GM12864 (cell line): ENCODE data around the gene ARFGEF2.

Experiments used
- DNase-seq: peaks from one replicate; pipeline ENCODE4 v3.0.0-alpha.2; 2011; ENCODE audit warnings: low read depth
- H3K4me3 ChIP-seq: 2 replicates; pipeline ENCODE4 v1.5.1; 2011; ENCODE audit warnings: mild to moderate bottlenecking, low read depth, low read length, control low read depth
- TF ChIP-seq, protein P1 (sequence below): IDR thresholded peaks from 2 replicates; pipeline ENCODE4 v1.5.1; 2011; ENCODE audit warnings: low read depth, mild to moderate bottlenecking, moderate library complexity, low read length, control low read depth, inconsistent platforms; ENCODE audit errors: missing control alignments

Gene ARFGEF2

DNA sequence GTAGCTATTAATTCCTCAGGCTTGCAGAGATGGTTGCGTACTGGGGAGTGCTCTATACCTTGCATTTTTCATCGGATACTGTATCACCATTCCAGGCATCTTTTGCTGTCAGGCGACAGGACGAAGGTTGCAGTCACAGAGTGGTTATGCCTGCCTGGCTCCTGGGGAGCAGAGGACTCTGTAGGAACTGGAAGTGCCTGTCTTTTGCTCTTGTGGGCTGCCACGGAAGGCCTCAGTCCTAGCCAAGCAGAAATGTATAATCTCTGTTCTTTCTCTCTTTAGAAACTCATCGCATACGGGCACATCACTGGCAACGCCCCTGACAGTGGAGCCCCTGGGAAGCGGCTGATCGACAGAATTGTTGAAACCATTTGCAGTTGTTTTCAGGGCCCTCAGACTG, 29.5 kb downstream of the ARFGEF2 start:
- DNase-seq, result no peak
- TF ChIP-seq, protein P1, sequence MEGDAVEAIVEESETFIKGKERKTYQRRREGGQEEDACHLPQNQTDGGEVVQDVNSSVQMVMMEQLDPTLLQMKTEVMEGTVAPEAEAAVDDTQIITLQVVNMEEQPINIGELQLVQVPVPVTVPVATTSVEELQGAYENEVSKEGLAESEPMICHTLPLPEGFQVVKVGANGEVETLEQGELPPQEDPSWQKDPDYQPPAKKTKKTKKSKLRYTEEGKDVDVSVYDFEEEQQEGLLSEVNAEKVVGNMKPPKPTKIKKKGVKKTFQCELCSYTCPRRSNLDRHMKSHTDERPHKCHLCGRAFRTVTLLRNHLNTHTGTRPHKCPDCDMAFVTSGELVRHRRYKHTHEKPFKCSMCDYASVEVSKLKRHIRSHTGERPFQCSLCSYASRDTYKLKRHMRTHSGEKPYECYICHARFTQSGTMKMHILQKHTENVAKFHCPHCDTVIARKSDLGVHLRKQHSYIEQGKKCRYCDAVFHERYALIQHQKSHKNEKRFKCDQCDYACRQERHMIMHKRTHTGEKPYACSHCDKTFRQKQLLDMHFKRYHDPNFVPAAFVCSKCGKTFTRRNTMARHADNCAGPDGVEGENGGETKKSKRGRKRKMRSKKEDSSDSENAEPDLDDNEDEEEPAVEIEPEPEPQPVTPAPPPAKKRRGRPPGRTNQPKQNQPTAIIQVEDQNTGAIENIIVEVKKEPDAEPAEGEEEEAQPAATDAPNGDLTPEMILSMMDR, result no peak

DNA sequence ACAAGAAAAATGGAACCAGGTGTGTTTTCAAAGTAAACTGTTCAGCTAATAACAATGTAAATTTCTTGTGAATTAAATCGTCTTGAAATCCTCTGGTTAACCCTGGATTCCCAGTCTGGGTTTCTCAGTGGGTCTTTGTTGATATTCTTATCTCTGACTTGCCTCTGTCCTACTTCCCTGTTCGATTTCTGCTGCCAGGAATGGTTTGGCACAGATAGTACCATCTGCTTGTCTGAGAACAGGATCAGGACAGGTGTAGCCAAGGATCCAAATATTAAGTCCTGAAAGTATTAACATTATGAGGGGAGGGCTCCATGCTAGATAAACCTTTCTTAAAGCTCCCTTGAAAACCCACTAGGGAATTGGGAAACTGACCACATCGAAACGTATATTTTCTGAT, 30.1 kb downstream of the ARFGEF2 start:
- H3K4me3 ChIP-seq, result no peak overlapping the region

More for the DNA sequence above, 29.5 kb downstream of the ARFGEF2 start:
- no peak overlapping the region for H3K4me3 ChIP-seq

DNA sequence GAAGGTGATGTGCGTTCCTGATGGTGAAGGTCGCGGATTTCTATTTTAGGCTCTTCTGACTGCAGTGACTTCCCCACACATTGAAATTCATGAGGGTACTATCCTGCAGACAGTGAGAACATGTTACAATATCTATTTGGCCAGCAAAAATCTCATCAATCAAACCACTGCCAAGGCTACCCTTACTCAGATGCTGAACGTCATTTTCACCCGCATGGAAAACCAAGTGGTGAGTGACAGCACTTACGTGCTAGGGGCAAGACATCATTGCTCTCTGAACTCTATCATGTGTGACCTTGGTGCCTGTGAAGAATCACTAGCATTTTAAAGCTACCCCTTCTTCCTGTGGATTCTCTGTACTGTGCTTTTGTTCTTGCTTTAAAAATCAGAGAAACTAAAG, 31.1 kb downstream of the ARFGEF2 start:
- H3K4me3 ChIP-seq, result no peak overlapping the region
- no peak for DNase-seq
- TF ChIP-seq, protein P1, result no peak

More for the DNA sequence above, 30.1 kb downstream of the ARFGEF2 start:
- TF ChIP-seq, protein P1, result no peak
- no peak for DNase-seq

DNA sequence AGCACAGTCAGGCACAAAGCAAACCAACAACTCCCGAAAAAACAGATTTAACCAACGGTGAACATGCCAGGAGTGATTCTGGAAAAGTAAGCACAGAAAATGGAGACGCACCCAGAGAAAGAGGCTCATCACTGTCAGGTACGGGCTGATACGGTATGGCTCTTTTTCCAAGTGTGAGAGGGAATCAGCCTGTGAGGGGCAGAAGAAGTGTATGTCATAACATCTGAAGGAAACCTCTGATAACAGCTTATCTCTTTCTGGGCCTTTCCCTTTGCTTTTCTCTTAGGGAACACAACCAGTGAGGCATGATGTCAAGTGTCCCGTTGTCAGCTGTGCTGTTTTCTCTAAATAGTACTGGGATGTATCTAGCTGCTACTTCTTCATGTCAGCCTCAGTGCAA, 32.1 kb downstream of the ARFGEF2 start:
- TF ChIP-seq, protein P1, result no peak
- DNase-seq, result no peak
- H3K4me3 ChIP-seq, result no peak overlapping the region

DNA sequence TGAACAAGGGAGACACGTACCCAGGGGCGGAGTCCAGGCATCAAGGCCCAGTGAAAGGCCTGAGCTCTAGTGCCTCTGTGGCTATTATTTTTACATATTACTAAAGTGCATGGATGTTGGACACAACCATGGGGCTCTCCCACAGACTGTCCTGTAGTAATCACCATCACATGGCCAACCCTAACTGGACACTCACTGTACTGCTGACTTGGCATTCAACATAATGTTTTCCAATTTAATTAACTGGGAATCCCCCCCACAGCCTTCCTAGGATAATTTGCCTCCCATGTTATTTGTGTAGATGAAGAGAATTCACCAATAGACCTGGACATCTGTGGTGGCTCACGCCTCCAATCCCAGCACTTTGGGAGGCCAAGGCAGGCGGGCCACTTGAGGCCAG, 34.5 kb downstream of the ARFGEF2 start:
- no peak overlapping the region for H3K4me3 ChIP-seq
- TF ChIP-seq, protein P1, result no peak
- no peak for DNase-seq

DNA sequence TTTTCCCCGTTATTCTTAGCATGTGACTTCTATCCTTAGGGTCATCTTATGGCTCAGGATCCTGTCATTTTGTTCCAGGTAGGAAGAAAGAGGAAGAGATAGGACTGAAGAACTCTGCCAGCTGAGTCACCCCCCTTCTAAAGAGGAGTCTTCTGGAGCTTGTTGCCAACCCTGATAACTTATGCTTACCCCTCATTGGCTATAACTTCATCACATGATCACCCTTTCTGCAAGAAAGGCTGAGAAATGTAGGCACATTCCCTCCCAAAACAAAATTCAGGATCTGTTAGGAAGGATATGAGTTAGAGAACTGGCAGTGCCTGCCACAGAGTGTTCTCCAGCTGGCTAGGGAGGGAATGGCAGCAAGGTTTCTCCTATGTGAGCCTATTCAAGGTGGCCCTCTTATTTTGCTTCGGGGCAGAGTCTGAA, 35.6 kb downstream of the ARFGEF2 start:
- DNase-seq, result no peak
- no peak overlapping the region for H3K4me3 ChIP-seq
- TF ChIP-seq, protein P1, result no peak

DNA sequence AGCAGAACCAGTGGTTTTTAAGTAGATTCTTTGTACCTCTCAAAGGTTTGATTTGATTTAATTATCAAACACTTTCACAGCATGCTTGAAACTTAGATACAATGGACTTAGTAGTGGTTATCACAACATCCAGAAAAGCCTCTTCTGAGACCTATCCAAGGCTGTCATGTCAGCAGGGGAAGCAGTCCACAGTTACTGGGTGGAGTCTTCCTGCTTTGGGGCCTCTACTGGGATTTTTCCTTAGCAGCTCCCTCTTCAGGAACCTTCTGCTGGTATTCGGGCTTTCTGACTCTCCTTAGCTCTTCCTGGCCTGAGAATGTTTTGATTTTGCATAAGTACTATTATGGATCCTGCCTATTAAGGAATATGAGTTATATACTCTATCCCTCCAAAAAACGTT, 36.0 kb downstream of the ARFGEF2 start:
- DNase-seq, result no peak
- no peak overlapping the region for H3K4me3 ChIP-seq
- TF ChIP-seq, protein P1, result no peak
